Omental fat pad (tissue), 4 donors: ENCODE results near the gene LIPM. TPM values are rescaled to one million over a fixed set of nuclear protein-coding genes. Genes with fewer than 3 reads are reported as not detected.

Source experiments
- ATAC-seq: fragments of 150-250 bp; one replicate; pipeline ENCODE4 v1.9.1; 2016; ENCODE audit warnings: mild to moderate bottlenecking, moderate library complexity; ENCODE audit not compliant: low FRiP score
- DNase-seq: peaks from one replicate; pipeline ENCODE4 v3.0.0-alpha.2; 2019; ENCODE audit warnings: low spot score
- total RNA-seq, 4 donors: library from RNA; depleted of rRNA; stranded (reverse); fragments of >200 nt; gene quantifications; one replicate each; pipeline ENCODE4 v1.1.0, GENCODE V29; 2016
- TF ChIP-seq, protein P1 (sequence below), 3 donors: fragments of 450-650 bp; IDR thresholded peaks; one replicate each; pipeline ENCODE4 v1.5.1; 2016 to 2017; ENCODE audit warnings: antibody characterized with exemption in 3 of 3, mild to moderate bottlenecking in 3 of 3, moderate library complexity in 2 of 3

Gene LIPM
- total RNA-seq, 4 donors from 2014 or later: not detected

DNA sequence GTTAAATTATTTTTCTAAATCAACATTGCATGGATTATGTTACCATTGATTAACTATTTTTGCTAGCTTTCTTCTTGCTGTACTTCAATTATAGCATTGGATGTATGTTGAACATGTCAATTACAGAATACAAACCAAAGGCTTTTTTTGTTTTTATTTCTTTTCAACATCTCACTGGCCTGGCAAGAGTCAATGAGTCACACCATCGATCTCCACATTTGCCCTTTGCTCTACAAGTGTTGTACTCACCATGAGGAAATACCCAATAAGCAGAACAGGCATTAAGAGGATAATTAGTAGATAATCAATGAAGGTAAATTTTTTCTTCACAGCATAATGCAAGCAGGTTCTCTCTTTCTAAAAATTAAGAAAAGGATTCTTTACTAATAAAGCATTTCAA, 25.8 kb downstream of the LIPM start:
- DNase-seq: no peak
- TF ChIP-seq, protein P1, sequence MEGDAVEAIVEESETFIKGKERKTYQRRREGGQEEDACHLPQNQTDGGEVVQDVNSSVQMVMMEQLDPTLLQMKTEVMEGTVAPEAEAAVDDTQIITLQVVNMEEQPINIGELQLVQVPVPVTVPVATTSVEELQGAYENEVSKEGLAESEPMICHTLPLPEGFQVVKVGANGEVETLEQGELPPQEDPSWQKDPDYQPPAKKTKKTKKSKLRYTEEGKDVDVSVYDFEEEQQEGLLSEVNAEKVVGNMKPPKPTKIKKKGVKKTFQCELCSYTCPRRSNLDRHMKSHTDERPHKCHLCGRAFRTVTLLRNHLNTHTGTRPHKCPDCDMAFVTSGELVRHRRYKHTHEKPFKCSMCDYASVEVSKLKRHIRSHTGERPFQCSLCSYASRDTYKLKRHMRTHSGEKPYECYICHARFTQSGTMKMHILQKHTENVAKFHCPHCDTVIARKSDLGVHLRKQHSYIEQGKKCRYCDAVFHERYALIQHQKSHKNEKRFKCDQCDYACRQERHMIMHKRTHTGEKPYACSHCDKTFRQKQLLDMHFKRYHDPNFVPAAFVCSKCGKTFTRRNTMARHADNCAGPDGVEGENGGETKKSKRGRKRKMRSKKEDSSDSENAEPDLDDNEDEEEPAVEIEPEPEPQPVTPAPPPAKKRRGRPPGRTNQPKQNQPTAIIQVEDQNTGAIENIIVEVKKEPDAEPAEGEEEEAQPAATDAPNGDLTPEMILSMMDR (IDR thresholded peaks at IDR 0.05): no peak
- no peak for ATAC-seq

DNA sequence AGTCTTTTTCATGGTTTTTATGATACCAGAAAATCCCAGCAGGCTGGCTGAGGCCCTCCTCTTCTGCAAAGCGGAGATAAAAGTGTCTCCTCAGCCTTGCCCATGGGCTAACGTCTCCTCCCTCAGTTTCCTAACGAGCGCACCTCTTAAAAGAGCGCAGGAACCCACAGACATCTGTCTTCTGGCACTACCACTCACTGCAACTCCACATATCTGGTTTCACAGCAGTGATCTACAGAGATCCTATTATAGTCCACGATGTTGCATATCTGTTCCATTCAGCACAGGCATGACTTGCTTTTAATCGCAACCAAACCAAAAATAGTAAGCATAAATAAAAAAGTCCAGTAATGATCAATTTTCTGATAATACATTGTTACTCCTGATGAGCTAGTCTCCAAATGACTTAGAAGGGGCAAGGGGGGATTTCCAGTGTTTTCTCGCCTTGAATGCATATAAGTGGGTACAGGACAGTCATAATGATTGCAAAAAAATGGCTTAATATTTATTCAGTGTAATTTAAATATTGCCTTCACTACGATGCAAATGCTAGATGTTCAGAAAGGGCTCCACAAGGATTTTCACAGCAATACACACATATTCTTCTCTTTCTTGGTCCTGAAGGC, 28.2 kb downstream of the LIPM start:
- DNase-seq (no peak), ATAC-seq (no peak)
- TF ChIP-seq, protein P1 (IDR thresholded peaks at IDR 0.05): no peak

DNA sequence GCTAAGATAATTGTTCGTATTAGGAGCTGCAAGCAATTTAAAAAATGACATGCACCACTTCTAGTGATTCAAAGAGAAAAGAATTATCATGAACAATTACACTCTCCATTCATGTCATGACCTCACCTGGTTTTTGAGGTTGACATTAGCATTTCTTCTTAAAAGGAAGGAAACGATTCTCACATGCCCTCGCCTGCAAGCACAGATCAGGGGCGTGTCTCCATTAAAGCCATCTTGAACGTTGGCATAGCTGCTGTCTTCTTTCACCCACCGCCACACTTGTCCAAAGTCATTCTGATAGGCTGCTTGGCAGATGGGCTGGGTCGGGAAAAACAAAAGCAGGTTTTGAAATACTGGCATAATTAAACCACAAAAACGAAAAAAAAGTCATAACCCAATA, 29.2 kb downstream of the LIPM start:
- TF ChIP-seq, protein P1 (IDR thresholded peaks at IDR 0.05): no peak
- DNase-seq: no peak
- no peak for ATAC-seq

DNA sequence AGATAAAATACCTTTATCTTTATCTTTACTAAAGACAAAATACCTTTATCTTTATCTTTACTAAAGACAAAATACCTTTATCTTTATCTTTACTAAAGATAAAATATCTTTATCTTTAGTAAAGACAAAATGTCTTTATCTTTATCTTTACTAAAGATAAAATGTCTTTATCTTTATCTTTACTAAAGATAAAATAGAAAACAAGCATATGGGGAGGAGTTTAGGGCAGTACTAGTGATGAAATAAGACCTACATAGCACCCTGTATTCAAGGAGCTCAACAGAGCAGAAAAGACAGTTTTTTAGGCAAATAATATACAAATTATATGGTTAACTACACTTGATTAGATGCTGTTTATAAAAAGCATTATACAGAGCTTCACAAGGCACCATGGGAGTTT, 29.8 kb downstream of the LIPM start:
- TF ChIP-seq, protein P1 (IDR thresholded peaks at IDR 0.05): no peak
- ATAC-seq: no peak
- no peak for DNase-seq

DNA sequence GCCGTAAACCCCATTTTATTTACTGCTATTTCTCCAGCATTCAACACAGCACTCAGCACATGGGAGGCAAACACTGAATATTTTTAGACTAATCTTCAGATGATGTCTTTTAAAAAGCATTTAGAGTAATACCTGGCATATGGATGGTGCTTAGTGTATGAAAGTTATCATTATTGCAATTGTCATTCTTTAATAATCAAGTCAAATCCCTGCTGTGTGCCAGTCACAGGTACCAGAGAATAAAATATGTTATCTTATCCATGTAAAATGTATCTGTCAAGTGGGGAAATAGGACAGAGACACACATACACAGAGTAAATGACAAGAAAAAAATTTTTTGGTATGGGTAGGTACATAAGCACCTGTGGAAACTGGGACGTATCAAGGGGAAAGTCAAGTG, 30.6 kb downstream of the LIPM start:
- ATAC-seq (no peak), DNase-seq (no peak)
- TF ChIP-seq, protein P1 (IDR thresholded peaks at IDR 0.05): no peak

DNA sequence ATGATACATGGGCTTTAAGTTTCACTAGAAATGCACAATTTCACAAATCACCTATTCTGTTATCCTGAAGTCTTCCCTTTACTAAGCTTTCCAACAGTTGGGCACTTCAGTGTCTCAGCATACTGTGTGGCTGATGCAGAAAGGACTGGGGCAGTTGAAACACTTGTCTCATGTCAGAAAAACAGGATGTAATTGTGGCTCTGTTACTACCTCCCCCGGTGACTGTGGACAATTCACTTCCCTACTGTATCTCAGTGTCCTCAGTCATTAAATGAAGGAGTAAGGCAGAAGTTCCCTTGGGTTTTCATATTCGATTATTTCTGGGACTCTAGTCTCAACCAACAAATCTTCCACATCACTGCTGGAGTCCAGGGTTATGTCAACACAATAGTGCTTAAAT, 31.2 kb downstream of the LIPM start:
- no peak for ATAC-seq
- DNase-seq: no peak
- TF ChIP-seq, protein P1 (IDR thresholded peaks at IDR 0.05): no peak

DNA sequence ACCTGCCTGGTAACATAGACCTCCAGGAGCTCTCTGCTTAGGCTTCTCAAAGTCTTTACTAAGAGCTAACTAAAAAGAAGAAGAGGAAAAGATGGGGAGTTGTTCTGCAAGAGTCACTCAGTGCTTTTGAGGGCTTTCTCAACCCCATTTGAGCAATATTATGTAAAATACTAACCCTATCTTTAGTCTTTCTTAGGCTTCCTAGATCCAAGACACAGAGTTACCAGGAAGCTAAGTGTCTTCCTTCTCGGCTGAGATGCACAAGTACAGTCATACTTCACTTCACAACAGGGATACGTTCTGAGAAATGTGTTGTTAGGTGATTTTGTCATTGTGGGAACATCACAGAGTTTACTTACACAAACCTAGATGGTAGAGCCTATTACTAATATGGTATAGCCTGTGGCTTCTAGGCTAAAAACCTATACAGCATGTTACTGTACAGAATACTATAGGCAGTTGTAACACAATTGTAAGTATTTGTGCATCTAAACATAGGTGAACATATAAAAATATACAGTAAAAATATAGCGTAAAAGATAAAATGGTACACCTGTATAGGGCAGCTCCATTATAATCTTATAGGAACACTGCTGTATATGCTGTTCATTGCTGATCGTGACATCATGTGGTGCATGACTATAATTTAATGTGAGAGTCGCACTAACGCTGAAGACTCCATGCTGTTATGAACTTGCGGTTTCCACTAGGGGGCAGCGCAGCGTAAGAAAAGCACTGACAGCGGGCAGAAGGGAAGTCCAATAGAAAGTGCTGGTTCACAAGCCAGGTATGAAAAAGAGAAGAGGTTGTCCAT, 32.8 kb downstream of the LIPM start:
- peak; percentile 78 for DNase-seq
- ATAC-seq: peak; percentile 87
- TF ChIP-seq, protein P1 (IDR thresholded peaks at IDR 0.05): peak in 1 of 3 donors; percentile 74
